ENCODE measurements around the gene ATP13A5. TPM values are rescaled to one million over a fixed set of nuclear protein-coding genes. Genes with fewer than 3 reads are reported as not detected.

Gene ATP13A5
- total and polyA plus RNA-seq, 2 of the 8 experiments (the other 6 are each of a cell fraction or from before 2014, with no cell fraction given): not detected

- TF ChIP-seq, protein P1, sequence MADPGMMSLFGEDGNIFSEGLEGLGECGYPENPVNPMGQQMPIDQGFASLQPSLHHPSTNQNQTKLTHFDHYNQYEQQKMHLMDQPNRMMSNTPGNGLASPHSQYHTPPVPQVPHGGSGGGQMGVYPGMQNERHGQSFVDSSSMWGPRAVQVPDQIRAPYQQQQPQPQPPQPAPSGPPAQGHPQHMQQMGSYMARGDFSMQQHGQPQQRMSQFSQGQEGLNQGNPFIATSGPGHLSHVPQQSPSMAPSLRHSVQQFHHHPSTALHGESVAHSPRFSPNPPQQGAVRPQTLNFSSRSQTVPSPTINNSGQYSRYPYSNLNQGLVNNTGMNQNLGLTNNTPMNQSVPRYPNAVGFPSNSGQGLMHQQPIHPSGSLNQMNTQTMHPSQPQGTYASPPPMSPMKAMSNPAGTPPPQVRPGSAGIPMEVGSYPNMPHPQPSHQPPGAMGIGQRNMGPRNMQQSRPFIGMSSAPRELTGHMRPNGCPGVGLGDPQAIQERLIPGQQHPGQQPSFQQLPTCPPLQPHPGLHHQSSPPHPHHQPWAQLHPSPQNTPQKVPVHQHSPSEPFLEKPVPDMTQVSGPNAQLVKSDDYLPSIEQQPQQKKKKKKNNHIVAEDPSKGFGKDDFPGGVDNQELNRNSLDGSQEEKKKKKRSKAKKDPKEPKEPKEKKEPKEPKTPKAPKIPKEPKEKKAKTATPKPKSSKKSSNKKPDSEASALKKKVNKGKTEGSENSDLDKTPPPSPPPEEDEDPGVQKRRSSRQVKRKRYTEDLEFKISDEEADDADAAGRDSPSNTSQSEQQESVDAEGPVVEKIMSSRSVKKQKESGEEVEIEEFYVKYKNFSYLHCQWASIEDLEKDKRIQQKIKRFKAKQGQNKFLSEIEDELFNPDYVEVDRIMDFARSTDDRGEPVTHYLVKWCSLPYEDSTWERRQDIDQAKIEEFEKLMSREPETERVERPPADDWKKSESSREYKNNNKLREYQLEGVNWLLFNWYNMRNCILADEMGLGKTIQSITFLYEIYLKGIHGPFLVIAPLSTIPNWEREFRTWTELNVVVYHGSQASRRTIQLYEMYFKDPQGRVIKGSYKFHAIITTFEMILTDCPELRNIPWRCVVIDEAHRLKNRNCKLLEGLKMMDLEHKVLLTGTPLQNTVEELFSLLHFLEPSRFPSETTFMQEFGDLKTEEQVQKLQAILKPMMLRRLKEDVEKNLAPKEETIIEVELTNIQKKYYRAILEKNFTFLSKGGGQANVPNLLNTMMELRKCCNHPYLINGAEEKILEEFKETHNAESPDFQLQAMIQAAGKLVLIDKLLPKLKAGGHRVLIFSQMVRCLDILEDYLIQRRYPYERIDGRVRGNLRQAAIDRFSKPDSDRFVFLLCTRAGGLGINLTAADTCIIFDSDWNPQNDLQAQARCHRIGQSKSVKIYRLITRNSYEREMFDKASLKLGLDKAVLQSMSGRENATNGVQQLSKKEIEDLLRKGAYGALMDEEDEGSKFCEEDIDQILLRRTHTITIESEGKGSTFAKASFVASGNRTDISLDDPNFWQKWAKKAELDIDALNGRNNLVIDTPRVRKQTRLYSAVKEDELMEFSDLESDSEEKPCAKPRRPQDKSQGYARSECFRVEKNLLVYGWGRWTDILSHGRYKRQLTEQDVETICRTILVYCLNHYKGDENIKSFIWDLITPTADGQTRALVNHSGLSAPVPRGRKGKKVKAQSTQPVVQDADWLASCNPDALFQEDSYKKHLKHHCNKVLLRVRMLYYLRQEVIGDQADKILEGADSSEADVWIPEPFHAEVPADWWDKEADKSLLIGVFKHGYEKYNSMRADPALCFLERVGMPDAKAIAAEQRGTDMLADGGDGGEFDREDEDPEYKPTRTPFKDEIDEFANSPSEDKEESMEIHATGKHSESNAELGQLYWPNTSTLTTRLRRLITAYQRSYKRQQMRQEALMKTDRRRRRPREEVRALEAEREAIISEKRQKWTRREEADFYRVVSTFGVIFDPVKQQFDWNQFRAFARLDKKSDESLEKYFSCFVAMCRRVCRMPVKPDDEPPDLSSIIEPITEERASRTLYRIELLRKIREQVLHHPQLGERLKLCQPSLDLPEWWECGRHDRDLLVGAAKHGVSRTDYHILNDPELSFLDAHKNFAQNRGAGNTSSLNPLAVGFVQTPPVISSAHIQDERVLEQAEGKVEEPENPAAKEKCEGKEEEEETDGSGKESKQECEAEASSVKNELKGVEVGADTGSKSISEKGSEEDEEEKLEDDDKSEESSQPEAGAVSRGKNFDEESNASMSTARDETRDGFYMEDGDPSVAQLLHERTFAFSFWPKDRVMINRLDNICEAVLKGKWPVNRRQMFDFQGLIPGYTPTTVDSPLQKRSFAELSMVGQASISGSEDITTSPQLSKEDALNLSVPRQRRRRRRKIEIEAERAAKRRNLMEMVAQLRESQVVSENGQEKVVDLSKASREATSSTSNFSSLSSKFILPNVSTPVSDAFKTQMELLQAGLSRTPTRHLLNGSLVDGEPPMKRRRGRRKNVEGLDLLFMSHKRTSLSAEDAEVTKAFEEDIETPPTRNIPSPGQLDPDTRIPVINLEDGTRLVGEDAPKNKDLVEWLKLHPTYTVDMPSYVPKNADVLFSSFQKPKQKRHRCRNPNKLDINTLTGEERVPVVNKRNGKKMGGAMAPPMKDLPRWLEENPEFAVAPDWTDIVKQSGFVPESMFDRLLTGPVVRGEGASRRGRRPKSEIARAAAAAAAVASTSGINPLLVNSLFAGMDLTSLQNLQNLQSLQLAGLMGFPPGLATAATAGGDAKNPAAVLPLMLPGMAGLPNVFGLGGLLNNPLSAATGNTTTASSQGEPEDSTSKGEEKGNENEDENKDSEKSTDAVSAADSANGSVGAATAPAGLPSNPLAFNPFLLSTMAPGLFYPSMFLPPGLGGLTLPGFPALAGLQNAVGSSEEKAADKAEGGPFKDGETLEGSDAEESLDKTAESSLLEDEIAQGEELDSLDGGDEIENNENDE (IDR thresholded peaks at IDR 0.05; ENCODE audit: insufficient replicate concordance, low read length): no peak
- TF ChIP-seq SIX5 (IDR thresholded peaks at IDR 0.05; ENCODE audit: low read depth, low read length): no peak
- TF ChIP-seq CTBP2 (IDR thresholded peaks at IDR 0.05; ENCODE audit: borderline replicate concordance, insufficient read depth, insufficient read length, low read length): no peak
- TF ChIP-seq TAF1 (IDR thresholded peaks at IDR 0.05; ENCODE audit: low read depth, low read length): no peak
- no peak for TF ChIP-seq CBX8 (IDR thresholded peaks at IDR 0.05; ENCODE audit: borderline replicate concordance, low read depth, low read length)
- no peak for TF ChIP-seq ASH2L (IDR thresholded peaks at IDR 0.05; ENCODE audit: low read length)
- TF ChIP-seq RXRA (IDR thresholded peaks at IDR 0.05; ENCODE audit: insufficient read depth, low read depth, low read length): no peak
- no peak for TF ChIP-seq YY1 (IDR thresholded peaks at IDR 0.05; ENCODE audit: low read depth, low read length)
- no peak for TF ChIP-seq EGR1 (IDR thresholded peaks at IDR 0.05; ENCODE audit: borderline replicate concordance, low read depth, low read length)
- no peak for TF ChIP-seq BCL11A (IDR thresholded peaks at IDR 0.05; ENCODE audit: low read depth in 2 of 2, low read length in 2 of 2)
Measured at GRCh38 chr3:193388361-193388760, 9.8 kb upstream of the ATP13A5 start (continued).
